ENCODE data around the gene LOX. TPM values are rescaled to one million over a fixed set of nuclear protein-coding genes. Genes with fewer than 3 reads are reported as not detected.

The LOX gene
- total and polyA plus RNA-seq, 9 of the 15 experiments (the other 6 are each of a cell fraction or from before 2014, with no cell fraction given) = 0.06 to 0.09 TPM; not detected in 7

DNA sequence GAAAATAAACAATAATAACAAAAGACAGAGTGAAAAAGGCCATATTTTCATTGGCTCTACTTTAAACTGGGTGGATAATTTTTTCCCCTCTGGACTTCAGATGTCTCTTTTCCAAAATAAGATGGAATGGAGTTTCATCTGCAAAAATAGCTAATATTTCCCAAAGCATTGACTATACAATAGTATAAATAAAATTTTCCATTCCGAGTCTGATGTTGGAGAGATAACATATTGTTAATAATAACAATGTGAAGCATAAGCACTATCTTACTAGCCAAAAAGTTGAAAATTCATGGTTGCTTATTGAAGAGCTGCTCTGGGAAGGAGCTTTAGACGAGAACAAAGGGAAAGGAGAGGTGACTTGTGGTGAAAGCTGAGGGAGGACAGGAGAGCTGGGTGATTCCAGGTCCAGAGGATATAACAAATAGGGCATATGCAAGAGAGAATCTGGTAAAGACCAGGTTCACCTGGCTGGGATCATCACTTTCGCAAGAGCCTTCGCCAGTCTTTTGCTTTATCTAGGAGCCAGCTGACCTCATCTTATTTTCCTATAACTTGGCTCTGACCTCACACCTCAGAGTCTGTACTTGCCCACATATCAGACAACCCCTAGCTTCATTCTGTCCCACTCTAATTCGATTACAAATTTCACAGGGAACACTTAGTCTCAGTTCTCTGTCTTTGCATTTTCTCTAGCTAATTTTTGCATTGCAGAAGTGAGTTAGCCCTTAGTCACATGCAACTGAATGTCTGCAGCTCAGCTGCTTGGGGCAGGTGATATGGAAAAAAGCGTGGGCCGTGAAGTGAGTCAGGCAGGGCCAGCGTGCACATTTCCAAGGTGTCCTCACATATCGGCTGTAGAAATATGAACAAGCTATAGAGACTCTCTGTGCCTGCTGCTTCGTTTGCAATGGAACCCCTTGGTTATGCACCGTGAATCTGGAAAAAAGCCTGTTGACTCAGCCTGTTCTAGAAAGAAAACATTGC lies 43.7 kb upstream of the LOX start (continued):
- TF ChIP-seq, protein P1, sequence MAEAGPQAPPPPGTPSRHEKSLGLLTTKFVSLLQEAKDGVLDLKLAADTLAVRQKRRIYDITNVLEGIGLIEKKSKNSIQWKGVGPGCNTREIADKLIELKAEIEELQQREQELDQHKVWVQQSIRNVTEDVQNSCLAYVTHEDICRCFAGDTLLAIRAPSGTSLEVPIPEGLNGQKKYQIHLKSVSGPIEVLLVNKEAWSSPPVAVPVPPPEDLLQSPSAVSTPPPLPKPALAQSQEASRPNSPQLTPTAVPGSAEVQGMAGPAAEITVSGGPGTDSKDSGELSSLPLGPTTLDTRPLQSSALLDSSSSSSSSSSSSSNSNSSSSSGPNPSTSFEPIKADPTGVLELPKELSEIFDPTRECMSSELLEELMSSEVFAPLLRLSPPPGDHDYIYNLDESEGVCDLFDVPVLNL (CRISPR knock-in tag; IDR thresholded peaks at IDR 0.05; ENCODE audit: low read depth) = no peak
- TF ChIP-seq HMG20B (CRISPR knock-in tag; IDR thresholded peaks at IDR 0.05) (no peak), YY1 (IDR thresholded peaks at IDR 0.05; ENCODE audit: borderline replicate concordance in 1 of 3, control insufficient read depth in 1 of 3, extremely low read depth in 1 of 3, insufficient read depth in 3 of 3, insufficient read length in 1 of 3, insufficient replicate concordance in 2 of 3, low read depth in 1 of 3, low read length in 2 of 3) (no peak), PPARD (CRISPR knock-in tag; IDR thresholded peaks at IDR 0.05) (no peak), GABPA (tag; conservative IDR thresholded peaks at IDR 0.05; ENCODE audit: low read depth) (no peak), U2AF2 (optimal IDR thresholded peaks at IDR 0.05; ENCODE audit: low read depth, low read length) (no peak), ETV6 (IDR thresholded peaks at IDR 0.05; ENCODE audit: borderline replicate concordance in 1 of 2, low read depth in 2 of 2, low read length in 1 of 2) (no peak), ETV6 (CRISPR knock-in tag; IDR thresholded peaks at IDR 0.05; ENCODE audit: borderline replicate concordance) (no peak), HDAC2 (IDR thresholded peaks at IDR 0.05) (no peak), MECOM (CRISPR knock-in tag; IDR thresholded peaks at IDR 0.05) (no peak), ELF2 (CRISPR knock-in tag; IDR thresholded peaks at IDR 0.05) (no peak), NCOA2 (IDR thresholded peaks at IDR 0.05; ENCODE audit: partially characterized antibody in 2 of 2) (no peak), EP300 (IDR thresholded peaks at IDR 0.05; ENCODE audit: low read length) (peak; percentile 61; the same call in 1 of the 2 replicates), ERF (CRISPR knock-in tag; IDR thresholded peaks at IDR 0.05) (no peak), SIX5 (IDR thresholded peaks at IDR 0.05; ENCODE audit: borderline replicate concordance in 1 of 2, insufficient read depth in 1 of 2, low read depth in 1 of 2, low read length in 2 of 2) (no peak), TBL1XR1 (IDR thresholded peaks at IDR 0.05; ENCODE audit: low read length in 2 of 2) (no peak), DDX20 (tag; IDR thresholded peaks at IDR 0.05; ENCODE audit: low read depth) (no peak), ZNF124 (CRISPR knock-in tag; IDR thresholded peaks at IDR 0.05) (no peak), ZNF76 (CRISPR knock-in tag; IDR thresholded peaks at IDR 0.05; ENCODE audit: borderline replicate concordance) (no peak), NR1H2 (CRISPR knock-in tag; IDR thresholded peaks at IDR 0.05) (no peak), ZNF75A (CRISPR knock-in tag; IDR thresholded peaks at IDR 0.05) (no peak), ZNF354B (CRISPR knock-in tag; IDR thresholded peaks at IDR 0.05) (no peak)
- TF ChIP-seq, protein P2, sequence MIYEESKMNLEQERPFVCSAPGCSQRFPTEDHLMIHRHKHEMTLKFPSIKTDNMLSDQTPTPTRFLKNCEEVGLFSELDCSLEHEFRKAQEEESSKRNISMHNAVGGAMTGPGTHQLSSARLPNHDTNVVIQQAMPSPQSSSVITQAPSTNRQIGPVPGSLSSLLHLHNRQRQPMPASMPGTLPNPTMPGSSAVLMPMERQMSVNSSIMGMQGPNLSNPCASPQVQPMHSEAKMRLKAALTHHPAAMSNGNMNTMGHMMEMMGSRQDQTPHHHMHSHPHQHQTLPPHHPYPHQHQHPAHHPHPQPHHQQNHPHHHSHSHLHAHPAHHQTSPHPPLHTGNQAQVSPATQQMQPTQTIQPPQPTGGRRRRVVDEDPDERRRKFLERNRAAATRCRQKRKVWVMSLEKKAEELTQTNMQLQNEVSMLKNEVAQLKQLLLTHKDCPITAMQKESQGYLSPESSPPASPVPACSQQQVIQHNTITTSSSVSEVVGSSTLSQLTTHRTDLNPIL (CRISPR knock-in tag; IDR thresholded peaks at IDR 0.05) = no peak
- TF ChIP-seq, protein P3, sequence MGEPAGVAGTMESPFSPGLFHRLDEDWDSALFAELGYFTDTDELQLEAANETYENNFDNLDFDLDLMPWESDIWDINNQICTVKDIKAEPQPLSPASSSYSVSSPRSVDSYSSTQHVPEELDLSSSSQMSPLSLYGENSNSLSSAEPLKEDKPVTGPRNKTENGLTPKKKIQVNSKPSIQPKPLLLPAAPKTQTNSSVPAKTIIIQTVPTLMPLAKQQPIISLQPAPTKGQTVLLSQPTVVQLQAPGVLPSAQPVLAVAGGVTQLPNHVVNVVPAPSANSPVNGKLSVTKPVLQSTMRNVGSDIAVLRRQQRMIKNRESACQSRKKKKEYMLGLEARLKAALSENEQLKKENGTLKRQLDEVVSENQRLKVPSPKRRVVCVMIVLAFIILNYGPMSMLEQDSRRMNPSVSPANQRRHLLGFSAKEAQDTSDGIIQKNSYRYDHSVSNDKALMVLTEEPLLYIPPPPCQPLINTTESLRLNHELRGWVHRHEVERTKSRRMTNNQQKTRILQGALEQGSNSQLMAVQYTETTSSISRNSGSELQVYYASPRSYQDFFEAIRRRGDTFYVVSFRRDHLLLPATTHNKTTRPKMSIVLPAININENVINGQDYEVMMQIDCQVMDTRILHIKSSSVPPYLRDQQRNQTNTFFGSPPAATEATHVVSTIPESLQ (CRISPR knock-in tag; IDR thresholded peaks at IDR 0.05) = no peak

Data from K562 (cell line).